PC-9 (cell line): ENCODE data around the gene LRMDA. TPM values are rescaled to one million over a fixed set of nuclear protein-coding genes. Genes with fewer than 3 reads are reported as not detected.

Experiments
- BruUV-seq: library from RNA; stranded (reverse); fragments of 400-500 nt; replicated peaks from 2 replicates; lab custom pipeline; 2021; lab: Mats Ljungman, UMichigan
- CTCF ChIA-PET: fragments of 300-600 bp; sonication (Branson Sonifier 250); formaldehyde crosslinking; loops from one replicate; lab custom pipeline; 2022; ENCODE audit warnings: antibody characterized with exemption; lab: Charles Lee
- POLR2A ChIA-PET: fragments of 300-600 bp; sonication (Branson Sonifier 250); formaldehyde crosslinking; loops from one replicate; lab custom pipeline; 2022; ENCODE audit warnings: antibody characterized with exemption; ENCODE audit not compliant: unreplicated experiment; lab: Charles Lee
- DNase-seq, 2 experiments: peaks; one replicate each; pipeline versions ENCODE4 v3.0.0 to v3.0.0-alpha.2; 2015 to 2022; ENCODE audit warnings: mixed read lengths in 1 of 2
- H2AFZ ChIP-seq: fragments of 200-600 bp; sonication (generic); 2 replicates; pipeline ENCODE4 v1.8.1; 2017; ENCODE audit warnings: antibody characterized with exemption
- H3F3A ChIP-seq: fragments of 200-600 bp; sonication (generic); 2 replicates; pipeline ENCODE4 v1.8.1; 2017; ENCODE audit warnings: antibody characterized with exemption, mild to moderate bottlenecking, low read depth; ENCODE audit not compliant: insufficient read depth
- H3K27ac ChIP-seq: fragments of 200-600 bp; sonication (generic); 2 replicates; pipeline ENCODE4 v1.6.1; 2016; ENCODE audit warnings: mixed run types
- H3K27me3 ChIP-seq: fragments of 200-600 bp; sonication (generic); 2 replicates; pipeline ENCODE4 v1.6.1; 2016; ENCODE audit warnings: low read depth, mixed run types; ENCODE audit not compliant: insufficient read depth
- H3K36me3 ChIP-seq: fragments of 200-600 bp; sonication (generic); 2 replicates; pipeline ENCODE4 v1.6.1; 2016; ENCODE audit warnings: low read depth, mixed run types
- H3K4me1 ChIP-seq: fragments of 200-600 bp; sonication (generic); replicated peaks from 2 replicates; pipeline ENCODE4 v1.6.1; 2016; ENCODE audit warnings: mixed run types; ENCODE audit not compliant: insufficient read depth
- H3K4me2 ChIP-seq: fragments of 200-600 bp; sonication (generic); 2 replicates; pipeline ENCODE4 v1.6.1; 2017; ENCODE audit warnings: mixed run types
- H3K4me3 ChIP-seq: fragments of 200-600 bp; sonication (generic); 2 replicates; pipeline ENCODE4 v1.6.1; 2016; ENCODE audit warnings: mixed run types
- H3K79me2 ChIP-seq: fragments of 200-600 bp; sonication (generic); 2 replicates; pipeline ENCODE4 v1.6.1; 2017; ENCODE audit warnings: low read depth, mixed run types
- H3K9me2 ChIP-seq: fragments of 200-600 bp; sonication (generic); 2 replicates; pipeline ENCODE4 v1.8.1; 2017; ENCODE audit warnings: mild to moderate bottlenecking; ENCODE audit not compliant: insufficient read depth
- H3K9me3 ChIP-seq: fragments of 200-600 bp; sonication (generic); 2 replicates; pipeline ENCODE4 v1.8.1; 2016; ENCODE audit warnings: low read depth; ENCODE audit not compliant: insufficient read depth
- H4K20me1 ChIP-seq: fragments of 200-600 bp; sonication (generic); 2 replicates; pipeline ENCODE4 v1.8.1; 2017; ENCODE audit not compliant: insufficient read depth
- CTCF ChIP-seq: fragments of 200-600 bp; sonication (generic); conservative IDR thresholded peaks from 2 replicates; pipeline ENCODE4 v1.6.1; 2017; ENCODE audit warnings: mixed run types, antibody characterized with exemption, mild to moderate bottlenecking, moderate library complexity
- EZH2 ChIP-seq: fragments of 200-600 bp; sonication (generic); IDR thresholded peaks from 2 replicates; pipeline ENCODE4 v1.8.0; 2017; ENCODE audit warnings: antibody characterized with exemption, low read depth
- intact Hi-C: fragments of 100-400 bp; cut with micrococcal nuclease; formaldehyde crosslinking; loops from one replicate; pipeline ENCODE4 v1.10.0; 2022; ENCODE audit not compliant: unreplicated experiment
- total RNA-seq: library from RNA; stranded (reverse); gene quantifications from 2 replicates; pipeline ENCODE4 v1.2.3, GENCODE V29; 2021

LRMDA gene
- total RNA-seq, 1 experiment from 2014 or later, result not detected

GRCh38 chr10:75493464-75493863 lies 62.0 kb downstream of the LRMDA start:
- Histone ChIP-seq H3F3A (no peaks in the 10 kb centered on the region), H3K4me1 (no peaks in the 10 kb centered on the region), H4K20me1 (no peaks in the 10 kb centered on the region), H3K4me2 (no peak overlapping the region), H3K9me3 (no peaks in the 10 kb centered on the region), H3K27me3 (no peaks in the 10 kb centered on the region), H3K36me3 (no peaks in the 10 kb centered on the region), H3K4me3 (no peak overlapping the region), H3K27ac (no peak overlapping the region), H2AFZ (no peak overlapping the region), H3K79me2 (no peaks in the 10 kb centered on the region), H3K9me2 (no peaks in the 10 kb centered on the region)
- TF ChIP-seq CTCF, result no peak
- TF ChIP-seq EZH2, result no peak
- no TSS peak for BruUV-seq
- POLR2A ChIA-PET, result no interaction called here
- CTCF ChIA-PET, result no interaction called here
- DNase-seq, result no peak
- intact Hi-C loops, result no loop called here

- H3K9me3 ChIP-seq, result no peaks in the 10 kb centered on the region
- TF ChIP-seq EZH2 (no peak), CTCF (no peak)
- H4K20me1 ChIP-seq, result no peaks in the 10 kb centered on the region
Observed at GRCh38 chr10:75495434-75496190, 64.2 kb downstream of the LRMDA start.

GRCh38 chr10:75496191-75496567 lies 64.8 kb downstream of the LRMDA start:
- CTCF ChIA-PET, result interaction anchor here (0.6 kb wide), 1 partner anchor 810 kb away, joined by 3 read pairs; no protein-coding TSS in a partner anchor
- no peak for TF ChIP-seq EZH2
- TF ChIP-seq CTCF, result no peak
- no peak overlapping the region for H3K4me2 ChIP-seq
- no TSS peak for BruUV-seq
- no peak for DNase-seq
- H3F3A ChIP-seq, result no peaks in the 10 kb centered on the region
- no peaks in the 10 kb centered on the region for H3K79me2 ChIP-seq
- no peaks in the 10 kb centered on the region for H3K36me3 ChIP-seq
- H2AFZ ChIP-seq, result no peak overlapping the region
- H3K4me1 ChIP-seq, result no peaks in the 10 kb centered on the region
- POLR2A ChIA-PET, result no interaction called here
- no peaks in the 10 kb centered on the region for H3K27me3 ChIP-seq
- no peaks in the 10 kb centered on the region for H3K9me3 ChIP-seq
- H3K4me3 ChIP-seq, result no peak overlapping the region
- no peaks in the 10 kb centered on the region for H3K9me2 ChIP-seq
- H3K27ac ChIP-seq, result no peak overlapping the region
- H4K20me1 ChIP-seq, result no peaks in the 10 kb centered on the region
- intact Hi-C loops, result no loop called here

More at GRCh38 chr10:75495434-75496190, 64.2 kb downstream of the LRMDA start:
- Histone ChIP-seq H2AFZ (no peak overlapping the region), H3F3A (no peaks in the 10 kb centered on the region), H3K27me3 (no peaks in the 10 kb centered on the region), H3K27ac (no peak overlapping the region), H3K4me1 (no peaks in the 10 kb centered on the region), H3K9me2 (no peaks in the 10 kb centered on the region), H3K4me2 (no peak overlapping the region), H3K36me3 (no peaks in the 10 kb centered on the region), H3K79me2 (no peaks in the 10 kb centered on the region), H3K4me3 (no peak overlapping the region)
- DNase-seq, result no peak
- BruUV-seq, result no TSS peak
- CTCF ChIA-PET, result no interaction called here
- intact Hi-C loops, result no loop called here
- POLR2A ChIA-PET, result no interaction called here
